ENCODE results near the gene CTAG1A. TPM values are rescaled to one million over a fixed set of nuclear protein-coding genes. Genes with fewer than 3 reads are reported as not detected.

Gene CTAG1A
- total and polyA plus RNA-seq, 4 donors: not detected

DNA sequence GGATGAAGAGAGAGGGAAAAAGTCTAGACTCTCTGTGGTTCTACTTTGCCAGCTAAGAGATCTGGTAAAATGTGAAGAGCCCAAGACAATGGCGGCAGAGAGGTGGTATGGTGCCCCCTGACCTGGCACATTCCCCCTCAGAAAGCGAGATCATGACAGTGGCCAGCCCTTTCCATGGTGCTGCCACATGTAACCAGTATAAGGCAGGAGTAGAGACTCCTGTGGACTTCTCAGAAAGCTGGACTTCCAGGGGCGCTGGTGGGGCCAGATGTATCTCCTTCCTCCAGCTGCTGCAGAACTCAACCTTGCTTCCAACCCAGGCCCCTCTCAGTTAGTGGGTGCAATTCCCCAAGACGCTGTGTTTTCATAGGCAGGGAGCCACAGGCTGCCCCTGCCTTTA is 9.6 kb downstream of the CTAG1A start:
- Histone ChIP-seq H3K27ac (ENCODE audit: low read depth in 1 of 2, low read length in 2 of 2) (no peak overlapping the region), H3K4me1 (ENCODE audit: control insufficient read depth in 1 of 2, insufficient read depth in 2 of 2, low read length in 2 of 2) (no peaks in the 10 kb centered on the region), H3K4me3 (ENCODE audit: low read length in 2 of 2) (no peak overlapping the region), H3K9me3 (ENCODE audit: control insufficient read depth, low read length) (no peaks in the 10 kb centered on the region), H3K27me3 (ENCODE audit: control insufficient read depth in 1 of 2, insufficient read depth in 2 of 2, low read length in 1 of 2) (no peaks in the 10 kb centered on the region), H3K36me3 (ENCODE audit: control insufficient read depth in 1 of 2, insufficient read depth in 2 of 2, low read length in 1 of 2) (no peaks in the 10 kb centered on the region)
- WGBS, 2 donors: 72 to 87% methylated on average over 4 of the region's 4 CpGs
- no peak for ATAC-seq (ENCODE audit: low FRiP score)
- intact Hi-C loops (cut with DNase I): no loop called here
- peak in 1 of 2 donors; percentile 33 for DNase-seq

DNA sequence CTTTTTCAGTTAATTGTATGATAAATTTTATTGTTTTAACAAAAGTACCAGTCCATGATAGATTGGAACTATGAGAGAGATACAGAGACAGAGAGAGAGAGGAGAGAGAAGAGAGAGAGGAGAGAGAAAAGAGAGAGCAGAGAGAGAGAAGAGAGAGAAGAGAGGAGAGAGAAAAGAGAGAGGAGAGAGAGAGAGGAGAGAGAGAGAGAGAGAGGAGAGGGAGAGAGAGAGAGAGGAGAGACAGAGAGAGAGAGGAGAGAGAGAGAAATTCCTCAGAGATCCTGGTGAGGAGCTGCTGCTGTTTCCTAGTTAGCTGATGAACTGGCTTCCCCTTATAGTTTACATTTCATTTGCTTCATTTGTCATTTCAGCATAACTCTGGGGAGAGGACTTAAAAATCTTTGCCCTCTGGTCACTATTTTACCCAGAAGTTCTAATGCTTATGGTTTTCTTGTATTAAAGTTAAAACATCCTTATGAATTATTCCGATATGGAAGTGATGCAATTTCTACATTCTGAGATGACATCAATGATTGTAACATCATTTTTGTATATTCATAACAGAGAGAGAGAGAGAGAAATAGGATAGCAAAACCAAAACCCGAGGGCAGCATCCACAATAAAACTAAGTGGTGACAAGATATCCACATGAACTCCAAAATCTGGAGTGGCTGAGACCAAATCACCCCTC is 10.8 kb downstream of the CTAG1A start:
- Histone ChIP-seq H3K9me3 (ENCODE audit: control insufficient read depth, low read length) (no peaks in the 10 kb centered on the region), H3K36me3 (ENCODE audit: control insufficient read depth in 1 of 2, insufficient read depth in 2 of 2, low read length in 1 of 2) (no peaks in the 10 kb centered on the region), H3K4me3 (ENCODE audit: low read length in 2 of 2) (no peak overlapping the region), H3K27ac (ENCODE audit: low read depth in 1 of 2, low read length in 2 of 2) (no peak overlapping the region), H3K4me1 (ENCODE audit: control insufficient read depth in 1 of 2, insufficient read depth in 2 of 2, low read length in 2 of 2) (no peaks in the 10 kb centered on the region), H3K27me3 (ENCODE audit: control insufficient read depth in 1 of 2, insufficient read depth in 2 of 2, low read length in 1 of 2) (no peaks in the 10 kb centered on the region)
- ATAC-seq (ENCODE audit: low FRiP score) (no peak), DNase-seq (no peak)
- intact Hi-C loops (cut with DNase I): no loop called here
- 55 to 72% methylated on average over 2 of the region's 2 CpGs for WGBS, 2 donors

DNA sequence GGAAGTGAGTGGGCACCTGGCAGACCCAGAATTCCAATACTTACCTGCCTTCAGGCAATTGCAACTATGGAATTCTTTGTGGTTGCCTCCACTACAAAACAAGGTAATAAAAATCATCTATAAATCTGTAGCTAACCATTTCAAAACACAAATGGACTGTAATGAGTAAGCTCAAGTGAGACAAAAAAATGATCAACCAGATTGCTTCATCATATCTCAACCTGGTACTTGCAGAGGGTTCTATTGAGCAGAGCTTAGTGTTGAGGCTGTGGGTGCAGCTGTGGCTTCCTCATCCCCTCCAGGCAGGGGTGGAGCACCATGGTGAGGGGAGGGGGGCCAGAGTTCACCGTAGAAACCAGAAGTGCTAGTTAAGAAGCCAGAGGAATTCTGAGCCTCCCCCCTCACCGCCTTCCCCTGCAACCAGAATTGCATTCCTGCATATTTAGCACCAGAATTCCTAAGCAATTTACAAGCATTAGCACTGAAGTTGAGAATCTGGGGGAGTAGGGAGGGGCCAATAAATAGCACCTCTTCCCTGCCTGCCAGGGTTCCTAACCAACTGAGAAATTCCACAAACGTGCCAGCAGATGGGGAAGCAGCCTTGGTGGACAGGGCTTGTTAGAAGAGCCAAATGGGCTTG is 11.5 kb downstream of the CTAG1A start:
- WGBS, 2 donors: 8 to 18% methylated on average over 3 of the region's 3 CpGs
- no peak overlapping the region for H3K27ac ChIP-seq (ENCODE audit: low read depth in 1 of 2, low read length in 2 of 2)
- no peaks in the 10 kb centered on the region for H3K27me3 ChIP-seq (ENCODE audit: control insufficient read depth in 1 of 2, insufficient read depth in 2 of 2, low read length in 1 of 2)
- H3K4me3 ChIP-seq (ENCODE audit: low read length in 2 of 2): no peak overlapping the region
- no peaks in the 10 kb centered on the region for H3K4me1 ChIP-seq (ENCODE audit: control insufficient read depth in 1 of 2, insufficient read depth in 2 of 2, low read length in 2 of 2)
- intact Hi-C loops (cut with DNase I): no loop called here
- H3K36me3 ChIP-seq (ENCODE audit: control insufficient read depth in 1 of 2, insufficient read depth in 2 of 2, low read length in 1 of 2): no peaks in the 10 kb centered on the region
- DNase-seq (peak in 1 of 2 donors; percentile 58), ATAC-seq (ENCODE audit: low FRiP score) (no peak)
- H3K9me3 ChIP-seq (ENCODE audit: control insufficient read depth, low read length): no peaks in the 10 kb centered on the region

- DNase-seq: no peak
- Histone ChIP-seq H3K27ac (ENCODE audit: low read depth in 1 of 2, low read length in 2 of 2) (no peak overlapping the region), H3K36me3 (ENCODE audit: control insufficient read depth in 1 of 2, insufficient read depth in 2 of 2, low read length in 1 of 2) (no peaks in the 10 kb centered on the region)
Measured at GRCh38 chrX:154597221-154597620, 12.3 kb downstream of the CTAG1A start.

DNA sequence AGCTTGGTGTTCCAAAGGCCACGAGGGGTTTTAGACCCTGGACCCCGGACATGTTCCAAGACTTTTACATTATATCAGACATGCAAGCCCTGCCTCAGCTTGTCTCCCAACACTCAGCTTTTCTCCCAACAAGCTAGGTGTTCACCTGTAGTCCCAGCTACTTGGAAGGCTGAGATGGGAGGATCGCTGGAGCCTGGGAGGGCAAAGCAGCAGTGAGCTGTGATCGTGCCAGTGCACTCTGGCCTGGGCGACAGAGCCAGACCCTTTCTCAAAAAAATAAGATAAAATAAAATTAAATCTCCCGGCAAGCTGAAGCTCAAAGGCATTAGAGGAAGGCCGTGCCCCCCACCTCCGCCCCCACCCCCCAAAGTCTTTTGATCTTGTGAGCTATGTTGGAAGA is 13.7 kb downstream of the CTAG1A start:
- WGBS, 2 donors: 89 to 95% methylated on average over 8 of the region's 8 CpGs
- no peak for ATAC-seq (ENCODE audit: low FRiP score)
- Histone ChIP-seq H3K4me1 (ENCODE audit: control insufficient read depth in 1 of 2, insufficient read depth in 2 of 2, low read length in 2 of 2) (no peaks in the 10 kb centered on the region), H3K4me3 (ENCODE audit: low read length in 2 of 2) (no peak overlapping the region), H3K27ac (ENCODE audit: low read depth in 1 of 2, low read length in 2 of 2) (no peak overlapping the region), H3K27me3 (ENCODE audit: control insufficient read depth in 1 of 2, insufficient read depth in 2 of 2, low read length in 1 of 2) (no peaks in the 10 kb centered on the region), H3K9me3 (ENCODE audit: control insufficient read depth, low read length) (no peaks in the 10 kb centered on the region), H3K36me3 (ENCODE audit: control insufficient read depth in 1 of 2, insufficient read depth in 2 of 2, low read length in 1 of 2) (no peaks in the 10 kb centered on the region)
- intact Hi-C loops (cut with DNase I): no loop called here
- no peak for DNase-seq

More at GRCh38 chrX:154597221-154597620, 12.3 kb downstream of the CTAG1A start:
- Histone ChIP-seq H3K9me3 (ENCODE audit: control insufficient read depth, low read length) (no peaks in the 10 kb centered on the region), H3K4me1 (ENCODE audit: control insufficient read depth in 1 of 2, insufficient read depth in 2 of 2, low read length in 2 of 2) (no peaks in the 10 kb centered on the region), H3K27me3 (ENCODE audit: control insufficient read depth in 1 of 2, insufficient read depth in 2 of 2, low read length in 1 of 2) (no peaks in the 10 kb centered on the region), H3K4me3 (ENCODE audit: low read length in 2 of 2) (no peak overlapping the region)
- no peak for ATAC-seq (ENCODE audit: low FRiP score)
- WGBS, 2 donors: 88 to 93% methylated on average over 12 of the region's 12 CpGs
- intact Hi-C loops (cut with DNase I): no loop called here

DNA sequence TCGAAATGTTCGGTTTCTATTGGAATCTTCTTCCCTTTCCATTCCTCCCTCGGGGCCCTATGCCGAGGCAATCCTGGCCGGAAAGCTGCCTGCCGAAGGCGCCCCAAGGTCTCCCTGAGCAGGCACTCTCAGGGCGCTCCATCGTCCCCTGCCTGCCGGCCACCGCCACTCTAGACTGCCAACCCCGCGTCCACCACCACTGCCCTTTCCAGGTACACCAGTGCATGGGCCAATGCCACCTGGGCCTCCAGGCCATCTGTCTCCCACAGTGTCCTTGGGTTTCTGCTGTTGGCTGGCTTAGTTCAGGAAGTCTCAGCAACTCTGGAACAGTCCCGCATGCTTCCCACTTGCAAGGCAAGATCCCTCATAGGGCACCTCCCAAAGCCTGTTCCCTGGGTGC is 14.6 kb downstream of the CTAG1A start:
- Histone ChIP-seq H3K27me3 (ENCODE audit: control insufficient read depth in 1 of 2, insufficient read depth in 2 of 2, low read length in 1 of 2) (no peaks in the 10 kb centered on the region), H3K4me1 (ENCODE audit: control insufficient read depth in 1 of 2, insufficient read depth in 2 of 2, low read length in 2 of 2) (no peaks in the 10 kb centered on the region), H3K36me3 (ENCODE audit: control insufficient read depth in 1 of 2, insufficient read depth in 2 of 2, low read length in 1 of 2) (no peaks in the 10 kb centered on the region), H3K9me3 (ENCODE audit: control insufficient read depth, low read length) (no peaks in the 10 kb centered on the region), H3K27ac (ENCODE audit: low read depth in 1 of 2, low read length in 2 of 2) (no peak overlapping the region), H3K4me3 (ENCODE audit: low read length in 2 of 2) (no peak overlapping the region)
- DNase-seq: no peak
- 94 to 96% methylated on average over 14 of the region's 14 CpGs for WGBS, 2 donors
- intact Hi-C loops (cut with DNase I): no loop called here
- no peak for ATAC-seq (ENCODE audit: low FRiP score)

DNA sequence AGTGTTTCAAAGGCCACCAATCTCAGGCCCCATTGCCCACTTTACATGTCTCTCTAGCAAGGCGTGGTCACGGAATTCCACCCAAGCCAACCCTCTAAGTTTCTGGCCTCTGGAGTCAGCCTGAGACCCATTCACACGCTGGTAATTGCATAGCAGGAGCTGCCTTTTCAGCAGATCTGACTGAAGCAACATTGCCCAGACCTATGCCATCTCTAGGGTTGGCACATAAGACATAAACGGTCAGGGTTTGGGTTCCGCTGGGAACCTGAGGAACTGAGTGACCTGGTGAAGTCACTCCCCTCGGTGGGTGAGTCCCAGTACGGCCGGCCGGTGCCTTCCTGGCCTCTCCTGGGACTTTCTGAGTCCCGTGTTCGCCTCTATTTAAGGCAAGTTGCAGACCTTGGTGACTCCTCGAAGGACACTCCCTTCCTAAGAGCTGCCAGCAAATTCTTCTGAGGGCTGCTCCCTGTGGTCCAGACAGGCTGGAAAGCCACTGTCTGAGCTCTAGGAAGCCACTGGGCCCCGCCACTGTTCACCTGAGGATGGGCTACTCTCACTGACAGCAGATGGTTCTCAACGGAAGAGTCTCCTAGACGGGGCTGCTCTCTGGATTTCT is 15.9 kb downstream of the CTAG1A start:
- no peaks in the 10 kb centered on the region for H3K27me3 ChIP-seq (ENCODE audit: control insufficient read depth in 1 of 2, insufficient read depth in 2 of 2, low read length in 1 of 2)
- ATAC-seq (ENCODE audit: low FRiP score) (no peak), DNase-seq (no peak)
- H3K27ac ChIP-seq (ENCODE audit: low read depth in 1 of 2, low read length in 2 of 2): no peak overlapping the region
- no peaks in the 10 kb centered on the region for H3K4me1 ChIP-seq (ENCODE audit: control insufficient read depth in 1 of 2, insufficient read depth in 2 of 2, low read length in 2 of 2)
- no peaks in the 10 kb centered on the region for H3K36me3 ChIP-seq (ENCODE audit: control insufficient read depth in 1 of 2, insufficient read depth in 2 of 2, low read length in 1 of 2)
- no peaks in the 10 kb centered on the region for H3K9me3 ChIP-seq (ENCODE audit: control insufficient read depth, low read length)
- no peak overlapping the region for H3K4me3 ChIP-seq (ENCODE audit: low read length in 2 of 2)
- WGBS, 2 donors: 70 to 74% methylated on average over 15 of the region's 15 CpGs
- intact Hi-C loops (cut with DNase I): no loop called here

DNA sequence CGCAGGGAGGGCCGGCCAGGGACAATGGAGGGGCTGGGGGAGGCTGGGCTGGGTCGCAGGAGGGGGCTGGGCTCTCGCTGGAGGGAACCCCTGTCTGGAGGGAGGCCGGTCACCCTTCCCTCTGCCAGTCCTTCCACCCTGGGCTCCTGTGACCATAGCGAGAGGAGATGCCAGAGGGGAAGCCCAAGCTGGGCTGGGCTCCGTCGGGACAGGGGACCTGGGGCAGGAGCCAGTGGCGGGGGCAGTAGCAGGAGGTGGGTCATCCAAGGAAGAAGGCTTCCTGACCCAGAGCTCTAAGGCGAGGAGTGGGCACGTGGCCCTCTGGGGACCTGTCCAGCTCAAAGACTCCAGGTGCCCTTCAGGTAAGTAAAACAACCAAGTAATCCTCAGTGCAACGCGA is 17.3 kb downstream of the CTAG1A start:
- intact Hi-C loops (cut with DNase I): no loop called here
- H3K36me3 ChIP-seq (ENCODE audit: control insufficient read depth in 1 of 2, insufficient read depth in 2 of 2, low read length in 1 of 2): no peaks in the 10 kb centered on the region
- no peaks in the 10 kb centered on the region for H3K9me3 ChIP-seq (ENCODE audit: control insufficient read depth, low read length)
- ATAC-seq (ENCODE audit: low FRiP score) (no peak), DNase-seq (no peak)
- no peaks in the 10 kb centered on the region for H3K27me3 ChIP-seq (ENCODE audit: control insufficient read depth in 1 of 2, insufficient read depth in 2 of 2, low read length in 1 of 2)
- H3K4me1 ChIP-seq (ENCODE audit: control insufficient read depth in 1 of 2, insufficient read depth in 2 of 2, low read length in 2 of 2): no peaks in the 10 kb centered on the region
- no peak overlapping the region for H3K4me3 ChIP-seq (ENCODE audit: low read length in 2 of 2)
- H3K27ac ChIP-seq (ENCODE audit: low read depth in 1 of 2, low read length in 2 of 2): no peak overlapping the region
- WGBS, 2 donors: 80 to 82% methylated on average over 11 to 13 of the region's 13 CpGs

Measured in aorta (tissue), 5 donors.